ENCODE results near the gene CLIP1. TPM values are rescaled to one million over a fixed set of nuclear protein-coding genes. Genes with fewer than 3 reads are reported as not detected.
"Not testable (repeated sequence)": the region's sequence is repeated elsewhere in the genome, so short reads cannot be mapped to it uniquely, and the experiment has no call there.

Gene CLIP1
- total RNA-seq, 2 experiments from 2014 or later, result 42.5 to 47.2 TPM

- POLR2A ChIA-PET, result no interaction called here
- CTCF ChIA-PET, result no interaction called here
Observed at GRCh38 chr12:122303068-122303467, 119.4 kb downstream of the CLIP1 start.

- CTCF ChIA-PET, result no interaction called here
- POLR2A ChIA-PET, result no interaction called here
Observed at GRCh38 chr12:122298071-122298748, 124.3 kb downstream of the CLIP1 start.

DNA sequence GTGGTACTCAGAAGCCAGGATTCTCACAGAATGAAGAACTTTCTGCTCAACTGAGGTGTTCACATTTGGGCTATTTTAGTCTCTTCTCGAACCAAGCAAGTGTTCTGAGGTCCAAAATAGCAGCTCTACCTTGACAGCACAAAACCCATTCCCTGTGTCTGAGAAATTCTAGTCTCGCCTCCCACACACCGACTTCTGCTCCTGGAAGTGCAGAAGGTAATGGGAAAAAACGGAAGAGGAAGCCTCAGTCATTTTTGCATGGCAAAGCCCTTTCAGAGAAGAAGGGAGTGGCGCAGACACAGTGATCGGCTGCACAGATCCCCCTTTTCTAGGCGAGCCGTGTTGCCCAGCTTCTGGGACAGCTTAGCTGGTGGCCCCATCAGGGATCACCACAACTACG lies 125.0 kb downstream of the CLIP1 start:
- POLR2A ChIA-PET, result no interaction called here
- CTCF ChIA-PET, result no interaction called here

DNA sequence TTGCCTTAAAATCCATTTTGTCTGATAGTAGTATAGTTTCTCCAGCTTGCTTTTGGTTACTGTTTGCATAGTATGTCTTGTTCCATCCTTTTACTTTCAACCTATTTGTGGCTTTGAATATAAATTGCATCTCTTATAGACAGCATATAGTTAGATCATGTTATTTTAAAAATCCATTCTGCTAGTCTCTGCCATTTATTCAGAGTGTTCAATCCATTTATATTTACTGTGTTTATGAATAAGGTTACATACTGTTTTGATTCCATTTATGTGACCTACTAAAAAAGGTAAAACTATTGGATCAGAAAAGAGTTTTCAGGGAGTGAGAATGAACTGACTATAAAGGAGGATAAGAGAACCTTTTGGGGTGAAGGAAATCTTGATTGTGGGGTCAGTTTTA lies 126.6 kb downstream of the CLIP1 start:
- CTCF ChIA-PET, result no interaction called here

DNA sequence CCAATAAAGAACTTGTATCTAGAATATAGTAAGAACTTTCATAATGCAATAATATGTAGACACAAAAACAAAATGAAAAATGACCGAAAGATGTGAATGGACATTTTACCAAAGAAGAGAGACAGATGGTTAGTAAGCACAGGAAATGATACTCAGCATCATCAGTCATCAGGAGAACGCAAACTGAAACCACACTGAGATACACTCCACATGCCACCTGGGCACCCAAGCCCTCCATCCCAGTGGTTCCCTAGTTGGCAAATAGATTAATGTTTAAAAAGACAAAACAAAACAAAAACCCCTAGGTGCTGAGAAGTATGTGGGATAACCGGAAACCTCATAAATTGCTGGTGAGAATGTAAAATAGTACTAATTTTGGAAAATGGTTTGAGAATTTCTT lies 129.4 kb downstream of the CLIP1 start:
- ChIA-PET CTCF (no interaction called here), POLR2A (interaction anchor here (0.7 kb wide), 1 partner anchor 215 kb away, joined by 6 read pairs; no protein-coding TSS in a partner anchor)

More for the DNA sequence above, 126.6 kb downstream of the CLIP1 start:
- POLR2A ChIA-PET, result no interaction called here

DNA sequence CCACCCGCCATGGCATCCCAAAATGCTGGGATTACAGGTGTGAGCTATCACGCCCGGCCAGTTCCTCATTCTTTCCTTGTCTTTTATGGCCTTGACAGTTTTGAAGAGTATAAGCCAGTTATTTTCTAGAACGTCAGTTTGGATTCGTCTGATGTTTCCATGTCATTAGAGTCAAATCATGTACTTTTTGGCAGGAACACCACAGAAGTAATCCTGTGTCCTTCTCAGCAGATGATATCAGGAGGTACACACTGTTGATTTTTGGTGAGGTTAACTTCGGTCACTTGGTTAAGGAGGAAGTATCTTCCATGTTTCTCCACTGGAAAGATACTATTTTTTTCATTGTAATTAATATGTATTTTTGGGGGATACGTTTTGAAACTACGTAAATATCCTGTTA lies 131.0 kb downstream of the CLIP1 start:
- ChIA-PET CTCF (no interaction called here), POLR2A (no interaction called here)

- CTCF ChIA-PET, result no interaction called here
- POLR2A ChIA-PET, result no interaction called here
Observed at GRCh38 chr12:122283680-122284079, 138.8 kb downstream of the CLIP1 start.

GRCh38 chr12:122282061-122282460 lies 140.4 kb downstream of the CLIP1 start:
- ChIA-PET POLR2A (no interaction called here), CTCF (interaction anchor here (0.6 kb wide), 1 partner anchor 62 kb away, joined by 3 read pairs; no protein-coding TSS in a partner anchor)

DNA sequence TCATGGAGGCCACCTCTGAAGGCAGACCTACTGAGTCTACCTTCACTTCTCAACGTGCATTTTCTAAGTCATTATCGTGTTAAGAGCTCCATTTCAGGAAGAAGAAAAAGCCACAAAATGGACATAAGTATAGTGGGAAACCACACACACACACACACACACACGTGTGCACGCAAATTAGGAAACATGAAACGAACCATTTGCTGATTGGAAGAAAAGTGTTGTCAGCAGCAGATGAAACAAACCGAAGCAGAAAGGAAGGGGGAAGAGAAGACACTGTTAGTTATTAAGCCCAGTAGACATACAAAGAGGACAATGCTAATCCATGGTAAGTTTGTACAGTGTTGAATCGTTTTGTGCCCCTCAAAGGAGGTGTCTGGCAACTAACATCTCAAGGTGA lies 146.2 kb downstream of the CLIP1 start:
- ChIA-PET CTCF (interaction anchor here (0.5 kb wide), 1 partner anchor 406 kb away, joined by 3 read pairs; no protein-coding TSS in a partner anchor), POLR2A (no interaction called here)

DNA sequence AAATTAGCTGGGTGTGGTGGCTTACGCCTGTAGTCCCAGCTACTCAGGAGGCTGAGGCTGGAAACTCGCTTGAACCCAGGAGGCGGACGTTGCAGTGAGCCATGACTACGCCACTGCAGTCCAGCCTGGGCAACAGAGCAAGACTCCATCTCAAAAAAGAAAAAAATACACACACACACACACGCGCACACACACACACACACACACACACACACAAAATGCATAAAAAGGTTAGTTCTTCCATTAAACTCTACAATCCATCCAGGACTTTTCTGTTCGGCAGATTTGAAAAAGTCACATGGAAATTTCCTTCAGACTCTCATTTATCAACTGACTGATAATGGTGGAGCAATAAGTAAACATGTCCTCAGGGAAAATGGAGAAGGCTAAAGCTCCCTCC lies 147.0 kb downstream of the CLIP1 start:
- CTCF ChIA-PET, result no interaction called here
- POLR2A ChIA-PET, result no interaction called here

GRCh38 chr12:122266230-122266901 lies 156.1 kb downstream of the CLIP1 start, which contains the start of gene VPS33A:
VPS33A (minus strand) TSS chr12:122266494; CDS start chr12:122266408, 86 bp downstream.
- ChIA-PET POLR2A (interaction anchor here (0.6 to 2.6 kb wide), 9 partner anchors 12 to 350 kb away, joined by 3 to 16 read pairs (median 3); partner anchors contain the start of genes DIABLO and RSRC2), CTCF (interaction anchor here (0.6 to 1.1 kb wide), 6 partner anchors 22 to 155 kb away, joined by 3 to 5 read pairs (median 3); no protein-coding TSS in a partner anchor)

- CTCF ChIA-PET, result interaction anchor here (1.1 kb wide), 1 partner anchor 26 kb away, joined by 3 read pairs; no protein-coding TSS in a partner anchor
- POLR2A ChIA-PET, result interaction anchor here (0.5 to 2.6 kb wide), 3 partner anchors 33 to 57 kb away, joined by 3 to 16 read pairs (median 3); partner anchors contain the start of gene DIABLO
Observed at GRCh38 chr12:122265886-122266229, 156.6 kb downstream of the CLIP1 start.

GRCh38 chr12:122265476-122265875 lies 157.0 kb downstream of the CLIP1 start:
- ChIA-PET CTCF (interaction anchor here (0.9 kb wide), 1 partner anchor 39 kb away, joined by 3 read pairs; the partner anchor contains the start of gene DIABLO), POLR2A (interaction anchor here (0.5 to 2.6 kb wide), 2 partner anchors 33 to 39 kb away, joined by 3 to 16 read pairs; partner anchors contain the start of gene DIABLO)

DNA sequence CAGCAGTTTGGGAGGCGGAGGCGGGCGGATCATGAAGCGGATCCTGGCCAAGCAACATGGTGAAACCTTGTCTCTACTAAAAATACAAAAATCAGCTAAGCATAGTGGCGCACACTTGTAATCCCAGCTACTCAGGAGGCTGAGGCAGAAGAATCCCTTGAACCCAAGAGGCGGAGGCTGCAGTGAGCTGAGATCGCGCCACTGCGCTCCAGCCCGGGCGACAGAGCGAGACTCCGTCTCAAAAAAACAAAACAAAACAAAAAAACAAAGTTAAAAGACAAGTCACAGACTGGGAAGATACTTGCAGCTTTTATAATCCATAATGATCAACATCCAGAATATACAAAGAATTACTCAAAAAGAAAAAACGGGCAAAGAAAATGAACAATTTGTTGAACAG lies 161.7 kb downstream of the CLIP1 start:
- POLR2A ChIA-PET, result not testable (repeated sequence)
- CTCF ChIA-PET, result interaction anchor here (1.0 kb wide), 1 partner anchor 18 kb away, joined by 3 read pairs; no protein-coding TSS in a partner anchor

DNA sequence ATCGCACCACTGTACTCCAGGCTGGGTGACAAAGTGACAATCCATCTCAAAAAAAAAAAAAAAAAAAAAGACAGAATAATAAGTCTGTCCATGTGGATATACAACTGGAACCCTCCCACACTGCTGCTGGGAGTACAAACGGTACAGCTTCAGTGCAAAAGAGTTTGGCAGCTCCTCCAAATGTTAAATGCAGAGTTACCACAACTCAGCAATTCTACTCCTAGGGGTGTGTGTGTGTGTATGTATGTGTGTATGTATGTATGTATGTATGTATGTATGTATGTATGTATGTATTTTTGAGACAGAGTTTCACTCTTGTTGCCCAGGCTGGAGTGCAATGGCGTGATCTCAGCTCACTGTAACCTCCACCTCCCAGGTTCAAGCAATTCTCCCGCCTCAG lies 163.5 kb downstream of the CLIP1 start:
- CTCF ChIA-PET, POLR2A ChIA-PET: not testable (repeated sequence)

GRCh38 chr12:122258462-122258861 lies 164.0 kb downstream of the CLIP1 start:
- CTCF ChIA-PET, POLR2A ChIA-PET: not testable (repeated sequence)

DNA sequence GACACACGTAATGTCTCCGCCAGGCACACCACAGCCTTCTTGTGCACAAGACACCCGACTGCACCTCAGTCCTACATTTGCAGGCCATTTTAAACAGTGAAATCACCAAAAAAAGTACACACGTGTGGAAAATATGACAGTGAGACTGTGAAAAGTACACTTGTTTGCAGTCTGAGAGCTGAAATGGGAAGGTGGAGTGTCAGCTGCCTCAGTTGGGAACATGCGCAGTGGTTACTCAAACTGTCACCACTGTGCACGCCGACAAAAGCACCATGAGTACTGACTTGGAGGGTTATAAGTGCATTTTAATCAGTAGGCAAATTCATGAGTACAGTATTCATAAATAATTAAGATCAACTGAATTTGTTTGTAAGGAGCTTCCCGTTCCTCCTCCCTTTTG lies 171.9 kb downstream of the CLIP1 start:
- ChIA-PET CTCF (no interaction called here), POLR2A (no interaction called here)

- CTCF ChIA-PET, result no interaction called here
- POLR2A ChIA-PET, result no interaction called here
Observed at GRCh38 chr12:122250047-122250446, 172.4 kb downstream of the CLIP1 start.

DNA sequence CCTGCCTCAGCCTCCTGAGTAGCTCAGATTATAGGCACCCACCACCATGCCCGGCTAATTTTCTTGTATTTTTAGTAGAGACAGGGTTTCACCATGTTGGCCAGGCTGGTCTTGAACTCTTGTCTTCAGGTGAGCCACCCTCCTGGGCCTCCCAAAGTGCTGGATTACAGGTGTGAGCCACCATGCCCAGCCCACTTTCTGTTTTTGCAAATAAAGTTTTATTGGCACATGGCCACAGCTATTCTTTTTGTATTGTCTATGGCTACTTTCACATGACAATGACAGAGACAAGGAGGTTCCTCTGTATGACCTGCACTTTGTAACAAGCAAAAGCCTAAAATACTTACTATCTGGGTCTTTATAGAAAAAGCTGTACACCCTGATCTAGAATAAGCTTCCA lies 176.9 kb downstream of the CLIP1 start:
- ChIA-PET POLR2A (interaction anchor here (2.5 kb wide), 1 partner anchor 19 kb away, joined by 15 read pairs; the partner anchor contains the start of gene DIABLO), CTCF (interaction anchor here (1.1 to 1.9 kb wide), 5 partner anchors 10 to 191 kb away, joined by 3 to 8 read pairs (median 4); no protein-coding TSS in a partner anchor)

DNA sequence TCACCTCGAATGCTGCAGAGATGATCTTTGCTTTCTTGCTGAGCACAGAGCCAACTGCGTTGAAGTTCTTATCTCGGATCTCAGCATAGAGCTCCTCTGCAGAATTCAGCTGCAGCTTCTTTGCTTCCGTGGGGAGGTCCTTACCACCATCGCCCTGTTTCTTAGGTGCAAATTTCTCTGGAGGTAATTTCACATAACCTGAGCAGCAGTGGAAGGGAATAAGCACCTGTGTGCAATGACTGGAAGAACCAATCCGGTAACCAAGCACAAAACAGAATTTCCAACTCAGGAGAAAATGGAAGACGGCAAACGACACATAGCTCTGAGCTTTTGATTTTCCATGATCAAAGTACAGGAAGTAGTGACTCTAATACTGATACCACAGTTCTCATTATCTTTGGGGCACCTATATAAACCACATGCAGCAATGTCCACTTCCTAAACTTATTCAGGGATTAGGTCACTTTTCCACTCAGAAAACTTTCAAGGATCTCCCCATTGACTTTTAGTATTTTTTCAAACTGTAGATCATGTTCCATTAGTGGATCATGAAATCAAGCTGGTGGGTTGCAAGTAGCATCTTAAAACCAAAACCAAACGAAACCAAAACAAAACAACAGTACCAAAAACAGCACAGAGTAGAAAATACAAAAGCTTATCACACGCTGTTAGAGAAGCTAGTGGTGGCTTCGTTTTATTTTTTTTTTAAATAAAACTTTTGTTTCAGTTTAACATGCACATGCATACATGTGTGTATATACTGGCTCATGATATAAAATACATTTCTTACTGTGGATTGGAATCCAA lies 177.7 kb downstream of the CLIP1 start:
- CTCF ChIA-PET, result interaction anchor here (1.0 to 1.9 kb wide), 6 partner anchors 9 to 591 kb away, joined by 3 to 8 read pairs (median 3); no protein-coding TSS in a partner anchor
- POLR2A ChIA-PET, result interaction anchor here (0.9 to 2.5 kb wide), 3 partner anchors 18 to 256 kb away, joined by 3 to 15 read pairs (median 3); partner anchors contain the start of gene DIABLO

All from activated CD8-positive, alpha-beta memory T cell treated with anti-CD3 and anti-CD28 coated beads for 36 hours (primary cell).